HCT116 (cell line): ENCODE measurements around the gene SERPINB5.

Experiments used
- CEBPB ChIP-seq: IDR thresholded peaks from 2 replicates; pipeline ENCODE4 v1.6.1; 2012; ENCODE audit warnings: low read depth
- CTCF ChIP-seq, 3 experiments: fragments of 200-600 bp in 1 of 3; sonication (generic) in 1 of 3; IDR thresholded peaks in 2 of 3; conservative IDR thresholded peaks in 1 of 3; 2 replicates each; pipeline ENCODE4 v1.5.1; 2012 to 2017; ENCODE audit warnings: low read depth in 2 of 3, low read length in 2 of 3, antibody characterized with exemption in 1 of 3, borderline replicate concordance in 1 of 3, control low read depth in 1 of 3, mild to moderate bottlenecking in 1 of 3, mixed read lengths in 1 of 3, mixed run types in 1 of 3, moderate library complexity in 1 of 3; ENCODE audit not compliant: insufficient read depth in 1 of 3
- SP1 ChIP-seq: IDR thresholded peaks from 2 replicates; pipeline ENCODE4 v1.6.1; 2012; ENCODE audit warnings: low read depth
- YY1 ChIP-seq: IDR thresholded peaks from 2 replicates; pipeline ENCODE4 v1.6.1; 2011; ENCODE audit warnings: low read length, low read depth, moderate library complexity, mild to moderate bottlenecking; ENCODE audit not compliant: insufficient replicate concordance; ENCODE audit errors: extremely low read depth

- TF ChIP-seq CEBPB = no peak
- no peak for TF ChIP-seq CTCF (IDR thresholded peaks at IDR 0.05 in 2 of 3, conservative IDR thresholded peaks at IDR 0.05 in 1 of 3; ENCODE audit: borderline replicate concordance in 1 of 3, insufficient read depth in 1 of 3, low read depth in 2 of 3, low read length in 2 of 3)
- no peak for TF ChIP-seq YY1
- no peak for TF ChIP-seq SP1
Measured at GRCh38 chr18:63457977-63458376, 18.8 kb upstream of the SERPINB5 start.
